Adrenal gland (tissue), 5 donors: Measurements from ENCODE around the gene FBXO8.

Source experiments
- POLR2A ChIP-seq, 2 donors: fragments of 450-650 bp; IDR thresholded peaks; one replicate each; pipeline ENCODE4 v1.6.1; 2017; ENCODE audit warnings: antibody characterized with exemption in 2 of 2, mild to moderate bottlenecking in 2 of 2, moderate library complexity in 1 of 2
- TF ChIP-seq, protein P1 (sequence below), 6 experiments: fragments of 450-650 bp in 4 of 6; fragments of 200-600 bp in 2 of 6; sonication (generic) in 1 of 6; IDR thresholded peaks; 1 replicate in 5 of 6; 2 replicates in 1 of 6; pipeline versions ENCODE4 v1.5.1 to v1.8.0; 2016 to 2021; ENCODE audit warnings: antibody characterized with exemption in 6 of 6, mild to moderate bottlenecking in 2 of 6, moderate library complexity in 1 of 6
- donor health status: DM: no; HTN: no; CAD: no.

DNA sequence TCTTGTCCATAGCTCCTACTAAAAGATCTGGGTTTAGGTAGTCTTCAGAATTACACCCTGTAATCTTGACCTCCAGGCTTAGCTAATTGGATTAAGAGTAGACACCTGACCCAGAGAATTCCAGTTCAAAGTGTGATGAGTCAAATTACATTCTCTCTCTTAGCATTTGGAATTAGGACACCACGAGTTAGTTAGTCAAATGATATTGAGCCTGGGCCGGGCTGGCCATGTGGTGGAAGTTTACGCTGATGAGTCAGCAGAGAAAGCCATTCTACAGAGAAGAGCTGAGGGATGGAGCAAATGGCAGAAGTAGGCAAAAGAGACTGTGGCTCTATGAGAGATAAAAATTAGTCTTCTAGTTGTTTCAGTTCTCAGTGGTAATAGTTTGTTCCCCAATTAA is 31.3 kb upstream of the FBXO8 start:
- TF ChIP-seq, protein P1, sequence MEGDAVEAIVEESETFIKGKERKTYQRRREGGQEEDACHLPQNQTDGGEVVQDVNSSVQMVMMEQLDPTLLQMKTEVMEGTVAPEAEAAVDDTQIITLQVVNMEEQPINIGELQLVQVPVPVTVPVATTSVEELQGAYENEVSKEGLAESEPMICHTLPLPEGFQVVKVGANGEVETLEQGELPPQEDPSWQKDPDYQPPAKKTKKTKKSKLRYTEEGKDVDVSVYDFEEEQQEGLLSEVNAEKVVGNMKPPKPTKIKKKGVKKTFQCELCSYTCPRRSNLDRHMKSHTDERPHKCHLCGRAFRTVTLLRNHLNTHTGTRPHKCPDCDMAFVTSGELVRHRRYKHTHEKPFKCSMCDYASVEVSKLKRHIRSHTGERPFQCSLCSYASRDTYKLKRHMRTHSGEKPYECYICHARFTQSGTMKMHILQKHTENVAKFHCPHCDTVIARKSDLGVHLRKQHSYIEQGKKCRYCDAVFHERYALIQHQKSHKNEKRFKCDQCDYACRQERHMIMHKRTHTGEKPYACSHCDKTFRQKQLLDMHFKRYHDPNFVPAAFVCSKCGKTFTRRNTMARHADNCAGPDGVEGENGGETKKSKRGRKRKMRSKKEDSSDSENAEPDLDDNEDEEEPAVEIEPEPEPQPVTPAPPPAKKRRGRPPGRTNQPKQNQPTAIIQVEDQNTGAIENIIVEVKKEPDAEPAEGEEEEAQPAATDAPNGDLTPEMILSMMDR (IDR thresholded peaks at IDR 0.05), result no peak
- TF ChIP-seq POLR2A (IDR thresholded peaks at IDR 0.05), result no peak
